ENCODE data around the gene SMARCAL1.

Gene SMARCAL1

DNA sequence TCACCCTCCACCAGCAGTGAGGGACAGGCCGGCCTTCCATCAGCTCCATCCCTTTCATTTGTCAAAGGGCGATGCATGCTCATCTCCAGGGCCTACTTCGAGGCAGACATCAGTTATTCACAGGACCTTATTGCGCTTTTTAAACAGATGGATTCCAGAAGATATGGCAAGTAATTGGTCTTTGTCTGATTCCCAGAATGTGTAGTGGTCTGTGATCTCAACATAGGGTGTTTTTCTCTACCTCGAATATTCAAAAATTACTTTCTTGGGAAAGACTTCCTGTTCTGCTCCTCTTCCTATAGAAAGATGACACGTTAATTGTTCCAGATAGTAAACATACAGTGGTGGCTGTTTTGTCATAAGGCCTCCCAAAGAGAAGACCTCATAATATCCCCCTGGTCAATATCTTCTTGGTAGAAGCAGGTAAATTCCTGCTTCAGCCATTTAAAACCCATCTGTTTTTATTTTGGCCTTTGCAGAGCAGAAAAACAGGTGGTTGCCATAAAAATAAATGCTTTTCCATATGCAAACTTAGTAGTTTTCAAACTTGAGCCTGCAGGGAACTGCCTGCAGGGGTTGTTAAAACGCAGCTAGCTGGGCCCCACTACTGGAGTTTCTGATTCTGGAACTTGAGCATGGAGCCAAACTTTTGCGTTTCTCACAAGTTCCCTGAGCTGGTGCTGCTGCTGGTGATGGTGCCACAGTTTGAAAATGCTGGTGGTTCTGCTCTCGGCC is 8.2 kb downstream of the SMARCAL1 start:
- Histone ChIP-seq H3K4me3 (ENCODE audit: low read depth, low read length) (no peak overlapping the region), H3K27ac (ENCODE audit: extremely low read depth, low read depth, low read length) (no peak overlapping the region), H3K4me1 (ENCODE audit: control insufficient read depth, insufficient read depth, low read length) (no peaks in the 10 kb centered on the region), H3K36me3 (ENCODE audit: control insufficient read depth in 2 of 2, insufficient read depth in 1 of 2, low read length in 2 of 2) (peaks cover 30 to 95% of the 10 kb centered on the region in 2 experiments), H3K9me3 (ENCODE audit: control insufficient read depth, insufficient read depth, low read depth, low read length) (no peaks in the 10 kb centered on the region)
- POLR2A ChIA-PET = no interaction called here
- TF ChIP-seq ZNF23 (tag by site-specific recombination; IDR thresholded peaks at IDR 0.05; ENCODE audit: borderline replicate concordance) (no peak), ZNF175 (tag by site-specific recombination; IDR thresholded peaks at IDR 0.05) (no peak), ZNF623 (tag by site-specific recombination; IDR thresholded peaks at IDR 0.05) (no peak), PATZ1 (tag by site-specific recombination; IDR thresholded peaks at IDR 0.05) (no peak), ZNF16 (tag by site-specific recombination; IDR thresholded peaks at IDR 0.05; ENCODE audit: low read depth) (no peak), ZSCAN23 (tag by site-specific recombination; IDR thresholded peaks at IDR 0.05) (no peak), ZNF146 (tag by site-specific recombination; IDR thresholded peaks at IDR 0.05) (no peak), ZNF157 (tag by site-specific recombination; IDR thresholded peaks at IDR 0.05) (no peak), ZBTB8A (tag by site-specific recombination; IDR thresholded peaks at IDR 0.05) (no peak), YY2 (tag by site-specific recombination; IDR thresholded peaks at IDR 0.05) (no peak), ZNF155 (tag by site-specific recombination; IDR thresholded peaks at IDR 0.05) (no peak), ZNF394 (tag by site-specific recombination; IDR thresholded peaks at IDR 0.05; ENCODE audit: borderline replicate concordance) (no peak)
- TF ChIP-seq, protein P1, sequence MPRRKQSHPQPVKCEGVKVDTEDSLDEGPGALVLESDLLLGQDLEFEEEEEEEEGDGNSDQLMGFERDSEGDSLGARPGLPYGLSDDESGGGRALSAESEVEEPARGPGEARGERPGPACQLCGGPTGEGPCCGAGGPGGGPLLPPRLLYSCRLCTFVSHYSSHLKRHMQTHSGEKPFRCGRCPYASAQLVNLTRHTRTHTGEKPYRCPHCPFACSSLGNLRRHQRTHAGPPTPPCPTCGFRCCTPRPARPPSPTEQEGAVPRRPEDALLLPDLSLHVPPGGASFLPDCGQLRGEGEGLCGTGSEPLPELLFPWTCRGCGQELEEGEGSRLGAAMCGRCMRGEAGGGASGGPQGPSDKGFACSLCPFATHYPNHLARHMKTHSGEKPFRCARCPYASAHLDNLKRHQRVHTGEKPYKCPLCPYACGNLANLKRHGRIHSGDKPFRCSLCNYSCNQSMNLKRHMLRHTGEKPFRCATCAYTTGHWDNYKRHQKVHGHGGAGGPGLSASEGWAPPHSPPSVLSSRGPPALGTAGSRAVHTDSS (tag by site-specific recombination; IDR thresholded peaks at IDR 0.05) = no peak
- TF ChIP-seq, protein P2, sequence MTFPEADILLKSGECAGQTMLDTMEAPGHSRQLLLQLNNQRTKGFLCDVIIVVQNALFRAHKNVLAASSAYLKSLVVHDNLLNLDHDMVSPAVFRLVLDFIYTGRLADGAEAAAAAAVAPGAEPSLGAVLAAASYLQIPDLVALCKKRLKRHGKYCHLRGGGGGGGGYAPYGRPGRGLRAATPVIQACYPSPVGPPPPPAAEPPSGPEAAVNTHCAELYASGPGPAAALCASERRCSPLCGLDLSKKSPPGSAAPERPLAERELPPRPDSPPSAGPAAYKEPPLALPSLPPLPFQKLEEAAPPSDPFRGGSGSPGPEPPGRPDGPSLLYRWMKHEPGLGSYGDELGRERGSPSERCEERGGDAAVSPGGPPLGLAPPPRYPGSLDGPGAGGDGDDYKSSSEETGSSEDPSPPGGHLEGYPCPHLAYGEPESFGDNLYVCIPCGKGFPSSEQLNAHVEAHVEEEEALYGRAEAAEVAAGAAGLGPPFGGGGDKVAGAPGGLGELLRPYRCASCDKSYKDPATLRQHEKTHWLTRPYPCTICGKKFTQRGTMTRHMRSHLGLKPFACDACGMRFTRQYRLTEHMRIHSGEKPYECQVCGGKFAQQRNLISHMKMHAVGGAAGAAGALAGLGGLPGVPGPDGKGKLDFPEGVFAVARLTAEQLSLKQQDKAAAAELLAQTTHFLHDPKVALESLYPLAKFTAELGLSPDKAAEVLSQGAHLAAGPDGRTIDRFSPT (tag by site-specific recombination; IDR thresholded peaks at IDR 0.05) = no peak
- TF ChIP-seq, protein P3, sequence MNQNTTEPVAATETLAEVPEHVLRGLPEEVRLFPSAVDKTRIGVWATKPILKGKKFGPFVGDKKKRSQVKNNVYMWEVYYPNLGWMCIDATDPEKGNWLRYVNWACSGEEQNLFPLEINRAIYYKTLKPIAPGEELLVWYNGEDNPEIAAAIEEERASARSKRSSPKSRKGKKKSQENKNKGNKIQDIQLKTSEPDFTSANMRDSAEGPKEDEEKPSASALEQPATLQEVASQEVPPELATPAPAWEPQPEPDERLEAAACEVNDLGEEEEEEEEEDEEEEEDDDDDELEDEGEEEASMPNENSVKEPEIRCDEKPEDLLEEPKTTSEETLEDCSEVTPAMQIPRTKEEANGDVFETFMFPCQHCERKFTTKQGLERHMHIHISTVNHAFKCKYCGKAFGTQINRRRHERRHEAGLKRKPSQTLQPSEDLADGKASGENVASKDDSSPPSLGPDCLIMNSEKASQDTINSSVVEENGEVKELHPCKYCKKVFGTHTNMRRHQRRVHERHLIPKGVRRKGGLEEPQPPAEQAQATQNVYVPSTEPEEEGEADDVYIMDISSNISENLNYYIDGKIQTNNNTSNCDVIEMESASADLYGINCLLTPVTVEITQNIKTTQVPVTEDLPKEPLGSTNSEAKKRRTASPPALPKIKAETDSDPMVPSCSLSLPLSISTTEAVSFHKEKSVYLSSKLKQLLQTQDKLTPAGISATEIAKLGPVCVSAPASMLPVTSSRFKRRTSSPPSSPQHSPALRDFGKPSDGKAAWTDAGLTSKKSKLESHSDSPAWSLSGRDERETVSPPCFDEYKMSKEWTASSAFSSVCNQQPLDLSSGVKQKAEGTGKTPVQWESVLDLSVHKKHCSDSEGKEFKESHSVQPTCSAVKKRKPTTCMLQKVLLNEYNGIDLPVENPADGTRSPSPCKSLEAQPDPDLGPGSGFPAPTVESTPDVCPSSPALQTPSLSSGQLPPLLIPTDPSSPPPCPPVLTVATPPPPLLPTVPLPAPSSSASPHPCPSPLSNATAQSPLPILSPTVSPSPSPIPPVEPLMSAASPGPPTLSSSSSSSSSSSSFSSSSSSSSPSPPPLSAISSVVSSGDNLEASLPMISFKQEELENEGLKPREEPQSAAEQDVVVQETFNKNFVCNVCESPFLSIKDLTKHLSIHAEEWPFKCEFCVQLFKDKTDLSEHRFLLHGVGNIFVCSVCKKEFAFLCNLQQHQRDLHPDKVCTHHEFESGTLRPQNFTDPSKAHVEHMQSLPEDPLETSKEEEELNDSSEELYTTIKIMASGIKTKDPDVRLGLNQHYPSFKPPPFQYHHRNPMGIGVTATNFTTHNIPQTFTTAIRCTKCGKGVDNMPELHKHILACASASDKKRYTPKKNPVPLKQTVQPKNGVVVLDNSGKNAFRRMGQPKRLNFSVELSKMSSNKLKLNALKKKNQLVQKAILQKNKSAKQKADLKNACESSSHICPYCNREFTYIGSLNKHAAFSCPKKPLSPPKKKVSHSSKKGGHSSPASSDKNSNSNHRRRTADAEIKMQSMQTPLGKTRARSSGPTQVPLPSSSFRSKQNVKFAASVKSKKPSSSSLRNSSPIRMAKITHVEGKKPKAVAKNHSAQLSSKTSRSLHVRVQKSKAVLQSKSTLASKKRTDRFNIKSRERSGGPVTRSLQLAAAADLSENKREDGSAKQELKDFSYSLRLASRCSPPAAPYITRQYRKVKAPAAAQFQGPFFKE (tag by site-specific recombination; IDR thresholded peaks at IDR 0.05; ENCODE audit: borderline replicate concordance) = no peak
- CTCF ChIA-PET = no interaction called here

All from HEK293 (cell line).